Measurements from ENCODE around the gene TTYH3. TPM values are rescaled to one million over a fixed set of nuclear protein-coding genes. Genes with fewer than 3 reads are reported as not detected.

The TTYH3 gene
- total and polyA plus RNA-seq, 9 donors = 5.6 to 34.4 (median 22.0) TPM

- Histone ChIP-seq H3K4me1 (ENCODE audit: insufficient read depth) (peaks cover 30% of the 10 kb centered on the region), H3K9me3 (no peaks in the 10 kb centered on the region), H3K27me3 (no peaks in the 10 kb centered on the region), H3K4me3 (no peak overlapping the region), H3K27ac (no peak overlapping the region), H3K36me3 (no peaks in the 10 kb centered on the region)
- intact Hi-C loops (cut with DNase I) = loop anchor here in 1 of 4 donors (10.0 kb wide), 1 partner anchor 81 kb away; the partner anchor contains the start of genes BRAT1 and IQCE
- 73 to 87% (median 77%) methylated on average over 22 of the region's 22 CpGs for WGBS, 3 donors
- no peak for DNase-seq
- TF ChIP-seq EP300 (IDR thresholded peaks at IDR 0.05) (no peak), POLR2A (IDR thresholded peaks at IDR 0.05) (no peak), CTCF (IDR thresholded peaks at IDR 0.05) (no peak)
These were observed 4.3 kb downstream of the TTYH3 start for GRCh38 chr7:2635810-2636701.

GRCh38 chr7:2637066-2637471, 5.3 kb downstream of the TTYH3 start:
- intact Hi-C loops (cut with DNase I) = loop anchor here in 1 of 4 donors (10.0 kb wide), 1 partner anchor 82 kb away; the partner anchor contains the start of genes BRAT1 and IQCE
- 79 to 85% (median 83%) methylated on average over 17 of the region's 17 CpGs for WGBS, 3 donors
- H3K4me1 ChIP-seq (ENCODE audit: insufficient read depth) = peaks cover 39% of the 10 kb centered on the region

GRCh38 chr7:2637505-2638223, 5.9 kb downstream of the TTYH3 start:
- intact Hi-C loops (cut with DNase I) = loop anchor here in 1 of 4 donors (10.0 kb wide), 1 partner anchor 83 kb away; the partner anchor contains the start of genes BRAT1 and IQCE
- Histone ChIP-seq H3K27ac (no peak overlapping the region), H3K4me1 (ENCODE audit: insufficient read depth) (peaks cover 41% of the 10 kb centered on the region), H3K9me3 (no peaks in the 10 kb centered on the region), H3K4me3 (no peak overlapping the region), H3K36me3 (no peaks in the 10 kb centered on the region), H3K27me3 (no peaks in the 10 kb centered on the region)
- 55 to 69% (median 56%) methylated on average over 13 to 23 of the region's 23 CpGs for WGBS, 3 donors
- no peak for DNase-seq
- no peak for TF ChIP-seq CTCF (IDR thresholded peaks at IDR 0.05)
- no peak for TF ChIP-seq POLR2A (IDR thresholded peaks at IDR 0.05)
- TF ChIP-seq EP300 (IDR thresholded peaks at IDR 0.05) = no peak

More at GRCh38 chr7:2637066-2637471, 5.3 kb downstream of the TTYH3 start:
- Histone ChIP-seq H3K27ac (no peak overlapping the region), H3K36me3 (no peaks in the 10 kb centered on the region), H3K27me3 (no peaks in the 10 kb centered on the region), H3K4me3 (no peak overlapping the region), H3K9me3 (no peaks in the 10 kb centered on the region)
- TF ChIP-seq EP300 (IDR thresholded peaks at IDR 0.05) (no peak), CTCF (IDR thresholded peaks at IDR 0.05) (no peak), POLR2A (IDR thresholded peaks at IDR 0.05) (no peak)
- DNase-seq = no peak

GRCh38 chr7:2638224-2638991, 6.6 kb downstream of the TTYH3 start:
- intact Hi-C loops (cut with DNase I) = loop anchor here in 1 of 4 donors (10.0 kb wide), 1 partner anchor 84 kb away; the partner anchor contains the start of genes BRAT1 and IQCE
- Histone ChIP-seq H3K4me1 (ENCODE audit: insufficient read depth) (peaks cover 38% of the 10 kb centered on the region), H3K27me3 (no peaks in the 10 kb centered on the region), H3K27ac (no peak overlapping the region), H3K9me3 (no peaks in the 10 kb centered on the region), H3K36me3 (no peaks in the 10 kb centered on the region), H3K4me3 (no peak overlapping the region)
- TF ChIP-seq CTCF (IDR thresholded peaks at IDR 0.05) = no peak
- no peak for TF ChIP-seq EP300 (IDR thresholded peaks at IDR 0.05)
- TF ChIP-seq POLR2A (IDR thresholded peaks at IDR 0.05) = no peak
- 58 to 64% (median 64%) methylated on average over 32 to 34 of the region's 34 CpGs for WGBS, 3 donors
- no peak for DNase-seq

Measured in ovary (tissue), 9 donors.